ENCODE results near the gene FOXF1.

DNA sequence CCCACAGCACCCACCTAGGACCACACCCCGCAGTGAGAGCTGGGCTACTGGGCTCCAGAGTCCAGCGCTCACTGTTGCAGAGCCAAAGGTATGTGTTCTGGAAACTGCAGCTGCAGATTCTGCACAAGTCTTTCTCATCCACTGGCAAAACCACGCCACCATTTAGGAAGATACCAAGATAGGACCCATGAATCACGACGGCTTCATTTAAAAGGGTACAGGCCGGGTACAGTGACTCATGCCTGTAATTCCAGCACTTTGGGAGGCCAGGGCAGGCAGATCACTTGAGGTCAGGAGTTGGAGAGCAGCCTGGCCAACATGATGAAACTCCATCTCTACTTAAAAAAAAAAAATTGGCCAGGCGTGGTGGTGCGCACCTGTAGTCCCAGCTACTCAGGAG is 18.8 kb downstream of the FOXF1 start:
- TF ChIP-seq, protein P1, sequence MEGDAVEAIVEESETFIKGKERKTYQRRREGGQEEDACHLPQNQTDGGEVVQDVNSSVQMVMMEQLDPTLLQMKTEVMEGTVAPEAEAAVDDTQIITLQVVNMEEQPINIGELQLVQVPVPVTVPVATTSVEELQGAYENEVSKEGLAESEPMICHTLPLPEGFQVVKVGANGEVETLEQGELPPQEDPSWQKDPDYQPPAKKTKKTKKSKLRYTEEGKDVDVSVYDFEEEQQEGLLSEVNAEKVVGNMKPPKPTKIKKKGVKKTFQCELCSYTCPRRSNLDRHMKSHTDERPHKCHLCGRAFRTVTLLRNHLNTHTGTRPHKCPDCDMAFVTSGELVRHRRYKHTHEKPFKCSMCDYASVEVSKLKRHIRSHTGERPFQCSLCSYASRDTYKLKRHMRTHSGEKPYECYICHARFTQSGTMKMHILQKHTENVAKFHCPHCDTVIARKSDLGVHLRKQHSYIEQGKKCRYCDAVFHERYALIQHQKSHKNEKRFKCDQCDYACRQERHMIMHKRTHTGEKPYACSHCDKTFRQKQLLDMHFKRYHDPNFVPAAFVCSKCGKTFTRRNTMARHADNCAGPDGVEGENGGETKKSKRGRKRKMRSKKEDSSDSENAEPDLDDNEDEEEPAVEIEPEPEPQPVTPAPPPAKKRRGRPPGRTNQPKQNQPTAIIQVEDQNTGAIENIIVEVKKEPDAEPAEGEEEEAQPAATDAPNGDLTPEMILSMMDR (IDR thresholded peaks at IDR 0.05; ENCODE audit: low read depth, low read length, missing input control), result no peak
- TF ChIP-seq TAF1 (conservative IDR thresholded peaks at IDR 0.05) (no peak), EGR1 (IDR thresholded peaks at IDR 0.05; ENCODE audit: low read depth in 2 of 2) (no peak), SP1 (IDR thresholded peaks at IDR 0.05) (no peak)
- TF ChIP-seq, protein P2, sequence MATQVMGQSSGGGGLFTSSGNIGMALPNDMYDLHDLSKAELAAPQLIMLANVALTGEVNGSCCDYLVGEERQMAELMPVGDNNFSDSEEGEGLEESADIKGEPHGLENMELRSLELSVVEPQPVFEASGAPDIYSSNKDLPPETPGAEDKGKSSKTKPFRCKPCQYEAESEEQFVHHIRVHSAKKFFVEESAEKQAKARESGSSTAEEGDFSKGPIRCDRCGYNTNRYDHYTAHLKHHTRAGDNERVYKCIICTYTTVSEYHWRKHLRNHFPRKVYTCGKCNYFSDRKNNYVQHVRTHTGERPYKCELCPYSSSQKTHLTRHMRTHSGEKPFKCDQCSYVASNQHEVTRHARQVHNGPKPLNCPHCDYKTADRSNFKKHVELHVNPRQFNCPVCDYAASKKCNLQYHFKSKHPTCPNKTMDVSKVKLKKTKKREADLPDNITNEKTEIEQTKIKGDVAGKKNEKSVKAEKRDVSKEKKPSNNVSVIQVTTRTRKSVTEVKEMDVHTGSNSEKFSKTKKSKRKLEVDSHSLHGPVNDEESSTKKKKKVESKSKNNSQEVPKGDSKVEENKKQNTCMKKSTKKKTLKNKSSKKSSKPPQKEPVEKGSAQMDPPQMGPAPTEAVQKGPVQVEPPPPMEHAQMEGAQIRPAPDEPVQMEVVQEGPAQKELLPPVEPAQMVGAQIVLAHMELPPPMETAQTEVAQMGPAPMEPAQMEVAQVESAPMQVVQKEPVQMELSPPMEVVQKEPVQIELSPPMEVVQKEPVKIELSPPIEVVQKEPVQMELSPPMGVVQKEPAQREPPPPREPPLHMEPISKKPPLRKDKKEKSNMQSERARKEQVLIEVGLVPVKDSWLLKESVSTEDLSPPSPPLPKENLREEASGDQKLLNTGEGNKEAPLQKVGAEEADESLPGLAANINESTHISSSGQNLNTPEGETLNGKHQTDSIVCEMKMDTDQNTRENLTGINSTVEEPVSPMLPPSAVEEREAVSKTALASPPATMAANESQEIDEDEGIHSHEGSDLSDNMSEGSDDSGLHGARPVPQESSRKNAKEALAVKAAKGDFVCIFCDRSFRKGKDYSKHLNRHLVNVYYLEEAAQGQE (IDR thresholded peaks at IDR 0.05), result no peak

Measured in liver (tissue), 3 donors.